Measurements from ENCODE around the gene OXSR1.
"Not testable (repeated sequence)": the region's sequence is repeated elsewhere in the genome, so short reads cannot be mapped to it uniquely, and the experiment has no call there.

Gene OXSR1

DNA sequence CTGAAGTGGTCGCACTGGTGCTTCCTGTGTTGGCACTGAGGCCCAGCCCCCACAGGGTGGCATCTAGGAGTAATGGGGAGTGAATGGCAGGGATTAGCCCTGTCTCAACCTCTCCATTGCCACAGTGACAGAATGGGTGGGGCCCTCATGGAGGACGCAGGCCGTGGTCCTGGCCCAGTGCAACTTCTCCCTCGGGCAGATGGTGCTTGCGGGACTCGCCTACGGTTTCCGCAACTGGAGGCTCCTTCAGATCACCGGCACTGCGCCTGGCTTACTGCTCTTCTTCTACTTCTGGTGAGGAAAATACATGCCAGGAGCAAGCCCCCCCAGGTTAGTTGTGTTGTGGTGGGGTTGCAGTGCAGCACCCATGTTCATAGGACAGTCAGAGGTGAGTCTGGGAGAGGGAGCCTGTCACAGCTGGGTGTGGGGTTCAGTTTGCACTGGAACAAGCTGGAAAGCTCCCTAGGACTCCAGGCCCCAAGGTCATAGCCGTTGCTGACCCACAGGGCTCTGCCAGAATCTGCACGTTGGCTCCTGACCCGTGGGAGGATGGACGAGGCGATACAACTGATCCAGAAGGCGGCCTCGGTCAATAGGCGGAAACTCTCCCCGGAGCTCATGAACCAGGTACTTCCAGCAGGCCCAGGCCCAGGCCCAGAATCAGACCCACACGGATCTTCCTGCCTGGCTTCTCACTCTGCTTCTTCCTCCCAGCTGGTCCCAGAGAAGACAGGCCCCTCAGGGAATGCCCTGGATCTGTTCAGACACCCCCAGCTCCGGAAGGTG, 109.7 kb downstream of the OXSR1 start:
- DNase-seq = no peak

DNA sequence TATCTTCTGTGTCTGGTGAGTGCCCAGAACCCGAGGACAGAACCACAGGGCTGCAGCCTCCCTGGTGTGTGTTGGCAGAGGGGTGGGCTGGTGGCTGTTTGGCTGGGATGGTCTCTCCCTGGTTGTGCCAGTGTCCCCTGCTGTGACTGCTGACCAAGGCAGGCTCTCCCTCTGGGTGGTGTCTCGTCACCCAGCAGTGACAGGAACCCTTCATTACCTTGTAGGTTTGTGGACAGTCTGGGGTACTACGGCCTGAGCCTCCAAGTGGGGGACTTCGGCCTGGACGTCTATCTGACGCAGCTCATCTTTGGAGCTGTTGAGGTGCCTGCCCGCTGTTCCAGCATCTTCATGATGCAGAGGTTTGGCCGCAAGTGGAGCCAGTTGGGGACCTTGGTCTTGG, 110.3 kb downstream of the OXSR1 start:
- no peak for DNase-seq

- DNase-seq = no peak
Observed at GRCh38 chr3:38276081-38276916, 111.0 kb downstream of the OXSR1 start.

- no peak for DNase-seq
Observed at GRCh38 chr3:38276917-38277630, 111.7 kb downstream of the OXSR1 start.

DNA sequence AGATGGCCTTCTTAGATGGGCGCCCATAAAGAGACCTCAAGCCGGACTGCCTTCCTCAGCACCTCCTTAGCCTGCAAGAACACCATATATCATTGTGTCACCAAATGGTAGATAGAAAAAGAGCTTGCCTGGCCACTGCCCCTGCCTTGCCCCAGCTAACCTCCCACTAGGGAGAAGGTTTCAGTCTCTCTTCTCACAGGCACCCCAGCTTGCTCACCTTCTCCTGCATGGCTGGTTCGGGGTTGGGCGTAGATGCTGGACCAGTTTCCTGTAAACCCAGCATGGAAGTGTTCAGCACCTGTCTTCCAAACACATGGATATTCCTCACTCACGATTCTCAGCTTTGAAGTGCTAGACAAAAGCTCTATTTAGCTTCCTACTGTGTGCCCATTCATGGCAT, 113.5 kb downstream of the OXSR1 start:
- no peak for DNase-seq

- no peak for DNase-seq
Observed at GRCh38 chr3:38281895-38282686, 116.8 kb downstream of the OXSR1 start, which contains the start of gene SLC22A14. TSS of gene SLC22A14 (plus strand) at chr3:38282294. CDS start at chr3:38306027, 23,733 bp downstream.

GRCh38 chr3:38283810-38284755, 118.7 kb downstream of the OXSR1 start:
- no peak for DNase-seq

DNA sequence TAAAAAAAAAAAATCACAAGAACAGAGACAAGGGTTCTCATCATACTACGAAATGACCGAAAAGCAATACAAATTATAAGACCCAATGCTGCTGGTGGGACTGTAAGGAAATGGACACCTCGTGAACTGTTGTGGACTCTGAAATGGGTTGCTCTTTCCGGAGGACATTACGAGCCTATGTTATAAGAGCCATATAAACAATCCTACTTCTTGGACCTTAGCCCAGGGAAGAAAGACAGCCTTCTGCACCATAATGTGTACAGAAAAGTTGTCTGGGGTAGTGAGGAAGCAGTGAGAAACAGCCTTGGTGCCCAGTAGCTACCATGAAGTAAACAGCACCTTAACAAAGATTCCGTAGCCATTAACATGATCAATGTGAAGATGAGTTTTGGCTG, 119.4 kb downstream of the OXSR1 start:
- DNase-seq = no peak

DNA sequence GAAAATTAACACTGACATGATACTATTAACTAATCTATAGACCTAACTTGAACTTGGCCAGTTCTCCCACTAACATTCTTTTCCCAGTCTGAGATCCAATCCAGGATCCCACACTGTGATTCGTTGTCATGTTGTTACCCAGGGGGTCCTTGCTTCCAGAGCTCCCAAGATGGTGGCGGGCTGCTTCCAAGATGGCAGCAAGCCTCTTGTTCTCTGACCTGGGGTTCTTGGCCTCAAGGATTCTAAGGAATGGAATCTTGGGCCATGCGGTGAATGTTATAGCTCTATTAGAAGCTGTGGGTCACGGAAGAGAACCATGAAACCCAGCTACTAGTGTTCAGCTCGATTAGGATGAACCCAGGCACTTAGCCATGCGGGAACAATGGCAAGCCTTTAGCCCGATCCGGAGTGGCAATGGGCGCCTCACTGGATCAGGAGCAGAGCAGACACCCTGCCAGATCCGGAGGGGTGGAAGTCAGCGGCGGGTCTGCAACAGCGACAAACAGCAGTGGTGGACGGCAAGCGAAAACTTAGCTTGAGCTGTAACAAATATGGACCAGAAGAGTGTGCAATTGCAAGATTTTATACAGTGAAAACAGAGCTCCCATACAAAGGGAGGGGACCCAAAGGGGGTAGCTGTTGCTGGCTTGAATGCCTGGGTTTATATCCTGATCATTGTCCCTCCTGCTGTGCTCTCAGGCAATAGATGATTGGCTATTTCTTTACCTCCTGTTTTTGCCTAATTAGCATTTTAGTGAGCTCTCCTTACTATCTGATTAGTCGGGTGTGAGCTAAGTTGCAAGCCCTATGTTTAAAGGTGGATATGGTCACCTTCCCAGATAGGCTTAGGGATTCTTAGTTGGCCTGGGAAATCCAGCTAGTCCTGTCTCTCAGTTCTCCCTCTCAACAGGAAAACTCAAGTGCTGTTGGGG, 124.2 kb downstream of the OXSR1 start:
- DNase-seq = not testable (repeated sequence)

DNA sequence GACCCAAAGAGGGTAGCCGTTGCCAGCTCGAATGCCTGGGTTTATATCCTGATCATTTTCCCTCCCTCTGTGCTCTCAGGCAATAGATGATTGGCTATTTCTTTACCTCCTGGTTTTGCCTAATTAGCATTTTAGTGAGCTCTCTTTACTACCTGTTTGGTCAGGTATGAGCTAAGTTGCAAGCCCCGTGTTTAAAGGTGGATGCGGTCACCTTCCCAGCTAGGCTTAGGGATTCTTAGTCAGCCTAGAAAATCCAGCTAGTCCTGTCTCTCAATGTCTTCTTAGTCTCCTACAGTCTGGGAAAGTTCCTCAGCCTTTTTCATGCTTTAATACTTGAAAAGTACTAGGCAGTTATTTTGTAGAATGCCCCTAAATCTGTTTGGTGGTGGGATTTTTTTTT, 131.7 kb downstream of the OXSR1 start:
- not testable (repeated sequence) for DNase-seq

GRCh38 chr3:38297537-38297936, 132.2 kb downstream of the OXSR1 start:
- DNase-seq = no peak

- no peak for DNase-seq
Observed at GRCh38 chr3:38297947-38298711, 132.8 kb downstream of the OXSR1 start.
